ENCODE measurements around the gene KIF16B.

DNA sequence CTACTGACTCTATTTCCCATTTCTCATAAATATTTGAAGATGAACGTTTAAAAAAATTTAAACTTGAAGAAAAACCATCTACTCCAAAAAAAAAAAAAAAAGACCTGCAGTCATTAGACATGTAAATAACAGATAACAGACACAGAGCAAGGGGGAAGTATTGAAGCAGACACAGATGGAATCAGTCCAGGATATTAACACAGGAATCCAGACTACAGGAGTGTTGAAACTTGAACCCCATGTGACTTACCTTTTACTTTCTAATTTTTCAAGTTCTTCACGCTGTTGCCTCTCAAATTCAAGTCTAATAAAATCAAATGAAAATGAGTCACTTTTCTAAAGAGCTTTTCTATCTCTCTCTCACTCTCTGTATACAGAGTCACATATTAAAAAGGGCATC lies 191.8 kb downstream of the KIF16B start:
- TF ChIP-seq CTCF (IDR thresholded peaks at IDR 0.05), result no peak
- no peak for TF ChIP-seq POLR2A (IDR thresholded peaks at IDR 0.05)
